H1 (cell line): ENCODE data around the gene FAM177B. TPM values are rescaled to one million over a fixed set of nuclear protein-coding genes. Genes with fewer than 3 reads are reported as not detected.

ENCODE experiments used
- BACH1 ChIP-seq: IDR thresholded peaks from 2 replicates; pipeline ENCODE4 v1.6.1; 2012; ENCODE audit warnings: low read length, improper control_type of control experiment
- EP300 ChIP-seq, 2 experiments: IDR thresholded peaks; 1 replicate in 1 of 2; 2 replicates in 1 of 2; pipeline ENCODE4 v1.6.1; 2011 to 2012; ENCODE audit warnings: low read depth in 2 of 2, low read length in 2 of 2, mild to moderate bottlenecking in 2 of 2, borderline replicate concordance in 1 of 2, inconsistent platforms in 1 of 2, moderate library complexity in 1 of 2
- KDM5A ChIP-seq: fragments of 200-600 bp; IDR thresholded peaks from 2 replicates; pipeline ENCODE4 v1.7.1; 2012; ENCODE audit warnings: mild to moderate bottlenecking, low read length, inconsistent platforms, mixed read lengths
- POLR2A ChIP-seq, 2 experiments: IDR thresholded peaks; 1 replicate in 1 of 2; 2 replicates in 1 of 2; pipeline ENCODE4 v1.6.1; 2011; ENCODE audit warnings: low read depth in 2 of 2, low read length in 2 of 2, mild to moderate bottlenecking in 2 of 2; ENCODE audit errors: control extremely low read depth in 1 of 2
- TAF1 ChIP-seq: IDR thresholded peaks from 2 replicates; pipeline ENCODE4 v1.6.1; 2011; ENCODE audit warnings: mild to moderate bottlenecking, low read depth, low read length
- TEAD4 ChIP-seq: IDR thresholded peaks from 2 replicates; pipeline ENCODE4 v1.6.1; 2012; ENCODE audit warnings: low read depth, low read length, inconsistent platforms, mixed read lengths
- USF2 ChIP-seq: IDR thresholded peaks from 2 replicates; pipeline ENCODE4 v1.6.1; 2011; ENCODE audit warnings: low read length, improper control_type of control experiment
- polyA plus RNA-seq, 7 experiments: library from polyadenylated mRNA; depleted of rRNA in 3 of 7; stranded (reverse) in 5 of 7; unstranded in 2 of 7; fragments of >200 nt in 5 of 7; fragments of 200-250 nt in 2 of 7; gene quantifications; 1 replicate in 5 of 7; 2 replicates in 1 of 7; 4 replicates in 1 of 7; pipeline versions ENCODE4 v1.2.1 to v1.2.3, GENCODE V29; 2011 to 2013; ENCODE audit warnings: missing spikeins in 2 of 7, mixed read lengths in 2 of 7
- total RNA-seq: library from RNA; stranded (reverse); fragmentation: NEBNext Ultra II Directional; extraction: Animal tissue kit (Norgen Biotek cat#: 25700); gene quantifications from 2 replicates; pipeline ENCODE4 v1.2.1, GENCODE V29; 2021
- TF ChIP-seq, protein P1 (sequence below): fragments of 300-600 bp; sonication (generic); IDR thresholded peaks from 2 replicates; pipeline ENCODE4 v1.7.1; 2012; ENCODE audit warnings: low read length, moderate library complexity, mild to moderate bottlenecking, inconsistent platforms; ENCODE audit not compliant: insufficient replicate concordance

Gene FAM177B
- total and polyA plus RNA-seq, 2 of the 8 experiments (the other 6 are each of a cell fraction or from before 2014, with no cell fraction given), result 0.06 TPM; not detected in 1

DNA sequence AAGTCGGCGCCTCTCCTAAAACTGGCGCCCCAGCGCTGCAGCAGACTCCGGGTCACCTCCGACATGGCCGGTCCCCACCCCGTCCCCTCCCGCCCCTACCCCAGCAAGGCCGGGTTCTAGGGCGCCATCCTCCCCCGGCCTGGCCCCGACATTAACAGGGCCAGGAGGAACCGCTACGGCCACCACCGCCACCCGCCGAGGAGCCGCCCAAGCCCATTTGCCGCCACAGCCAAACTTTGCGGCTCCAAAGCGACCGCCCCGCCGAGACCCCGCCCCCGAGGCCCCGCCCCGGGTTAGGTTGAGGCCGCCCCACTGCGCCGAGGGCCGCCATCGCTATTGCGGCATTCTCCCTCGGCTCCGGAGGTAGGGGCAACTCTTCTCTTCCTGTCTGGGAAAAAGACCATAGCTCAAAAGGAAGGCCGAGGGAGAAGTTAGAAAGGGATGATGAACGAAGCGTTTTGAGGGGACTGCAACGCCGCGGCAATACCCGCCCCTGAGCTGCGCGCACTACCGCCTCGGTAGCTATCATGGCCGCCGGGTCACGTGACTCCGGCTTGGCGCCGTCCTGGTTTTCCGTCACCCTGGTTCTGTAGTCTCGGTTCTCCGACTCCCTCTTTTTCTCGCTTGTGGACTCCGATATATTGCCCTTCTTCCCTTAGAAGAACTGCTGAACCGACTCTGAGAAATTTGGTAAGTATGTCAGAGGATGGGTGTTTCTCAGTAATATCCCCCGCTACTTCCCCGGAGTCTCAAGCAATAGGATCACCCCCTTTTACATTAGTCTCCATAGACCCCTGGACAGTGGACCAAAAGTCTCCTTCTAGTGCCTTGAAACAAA lies 24.5 kb upstream of the FAM177B start, which contains the start of the genes AIDA and BROX (continued):
- TF ChIP-seq, protein P1, sequence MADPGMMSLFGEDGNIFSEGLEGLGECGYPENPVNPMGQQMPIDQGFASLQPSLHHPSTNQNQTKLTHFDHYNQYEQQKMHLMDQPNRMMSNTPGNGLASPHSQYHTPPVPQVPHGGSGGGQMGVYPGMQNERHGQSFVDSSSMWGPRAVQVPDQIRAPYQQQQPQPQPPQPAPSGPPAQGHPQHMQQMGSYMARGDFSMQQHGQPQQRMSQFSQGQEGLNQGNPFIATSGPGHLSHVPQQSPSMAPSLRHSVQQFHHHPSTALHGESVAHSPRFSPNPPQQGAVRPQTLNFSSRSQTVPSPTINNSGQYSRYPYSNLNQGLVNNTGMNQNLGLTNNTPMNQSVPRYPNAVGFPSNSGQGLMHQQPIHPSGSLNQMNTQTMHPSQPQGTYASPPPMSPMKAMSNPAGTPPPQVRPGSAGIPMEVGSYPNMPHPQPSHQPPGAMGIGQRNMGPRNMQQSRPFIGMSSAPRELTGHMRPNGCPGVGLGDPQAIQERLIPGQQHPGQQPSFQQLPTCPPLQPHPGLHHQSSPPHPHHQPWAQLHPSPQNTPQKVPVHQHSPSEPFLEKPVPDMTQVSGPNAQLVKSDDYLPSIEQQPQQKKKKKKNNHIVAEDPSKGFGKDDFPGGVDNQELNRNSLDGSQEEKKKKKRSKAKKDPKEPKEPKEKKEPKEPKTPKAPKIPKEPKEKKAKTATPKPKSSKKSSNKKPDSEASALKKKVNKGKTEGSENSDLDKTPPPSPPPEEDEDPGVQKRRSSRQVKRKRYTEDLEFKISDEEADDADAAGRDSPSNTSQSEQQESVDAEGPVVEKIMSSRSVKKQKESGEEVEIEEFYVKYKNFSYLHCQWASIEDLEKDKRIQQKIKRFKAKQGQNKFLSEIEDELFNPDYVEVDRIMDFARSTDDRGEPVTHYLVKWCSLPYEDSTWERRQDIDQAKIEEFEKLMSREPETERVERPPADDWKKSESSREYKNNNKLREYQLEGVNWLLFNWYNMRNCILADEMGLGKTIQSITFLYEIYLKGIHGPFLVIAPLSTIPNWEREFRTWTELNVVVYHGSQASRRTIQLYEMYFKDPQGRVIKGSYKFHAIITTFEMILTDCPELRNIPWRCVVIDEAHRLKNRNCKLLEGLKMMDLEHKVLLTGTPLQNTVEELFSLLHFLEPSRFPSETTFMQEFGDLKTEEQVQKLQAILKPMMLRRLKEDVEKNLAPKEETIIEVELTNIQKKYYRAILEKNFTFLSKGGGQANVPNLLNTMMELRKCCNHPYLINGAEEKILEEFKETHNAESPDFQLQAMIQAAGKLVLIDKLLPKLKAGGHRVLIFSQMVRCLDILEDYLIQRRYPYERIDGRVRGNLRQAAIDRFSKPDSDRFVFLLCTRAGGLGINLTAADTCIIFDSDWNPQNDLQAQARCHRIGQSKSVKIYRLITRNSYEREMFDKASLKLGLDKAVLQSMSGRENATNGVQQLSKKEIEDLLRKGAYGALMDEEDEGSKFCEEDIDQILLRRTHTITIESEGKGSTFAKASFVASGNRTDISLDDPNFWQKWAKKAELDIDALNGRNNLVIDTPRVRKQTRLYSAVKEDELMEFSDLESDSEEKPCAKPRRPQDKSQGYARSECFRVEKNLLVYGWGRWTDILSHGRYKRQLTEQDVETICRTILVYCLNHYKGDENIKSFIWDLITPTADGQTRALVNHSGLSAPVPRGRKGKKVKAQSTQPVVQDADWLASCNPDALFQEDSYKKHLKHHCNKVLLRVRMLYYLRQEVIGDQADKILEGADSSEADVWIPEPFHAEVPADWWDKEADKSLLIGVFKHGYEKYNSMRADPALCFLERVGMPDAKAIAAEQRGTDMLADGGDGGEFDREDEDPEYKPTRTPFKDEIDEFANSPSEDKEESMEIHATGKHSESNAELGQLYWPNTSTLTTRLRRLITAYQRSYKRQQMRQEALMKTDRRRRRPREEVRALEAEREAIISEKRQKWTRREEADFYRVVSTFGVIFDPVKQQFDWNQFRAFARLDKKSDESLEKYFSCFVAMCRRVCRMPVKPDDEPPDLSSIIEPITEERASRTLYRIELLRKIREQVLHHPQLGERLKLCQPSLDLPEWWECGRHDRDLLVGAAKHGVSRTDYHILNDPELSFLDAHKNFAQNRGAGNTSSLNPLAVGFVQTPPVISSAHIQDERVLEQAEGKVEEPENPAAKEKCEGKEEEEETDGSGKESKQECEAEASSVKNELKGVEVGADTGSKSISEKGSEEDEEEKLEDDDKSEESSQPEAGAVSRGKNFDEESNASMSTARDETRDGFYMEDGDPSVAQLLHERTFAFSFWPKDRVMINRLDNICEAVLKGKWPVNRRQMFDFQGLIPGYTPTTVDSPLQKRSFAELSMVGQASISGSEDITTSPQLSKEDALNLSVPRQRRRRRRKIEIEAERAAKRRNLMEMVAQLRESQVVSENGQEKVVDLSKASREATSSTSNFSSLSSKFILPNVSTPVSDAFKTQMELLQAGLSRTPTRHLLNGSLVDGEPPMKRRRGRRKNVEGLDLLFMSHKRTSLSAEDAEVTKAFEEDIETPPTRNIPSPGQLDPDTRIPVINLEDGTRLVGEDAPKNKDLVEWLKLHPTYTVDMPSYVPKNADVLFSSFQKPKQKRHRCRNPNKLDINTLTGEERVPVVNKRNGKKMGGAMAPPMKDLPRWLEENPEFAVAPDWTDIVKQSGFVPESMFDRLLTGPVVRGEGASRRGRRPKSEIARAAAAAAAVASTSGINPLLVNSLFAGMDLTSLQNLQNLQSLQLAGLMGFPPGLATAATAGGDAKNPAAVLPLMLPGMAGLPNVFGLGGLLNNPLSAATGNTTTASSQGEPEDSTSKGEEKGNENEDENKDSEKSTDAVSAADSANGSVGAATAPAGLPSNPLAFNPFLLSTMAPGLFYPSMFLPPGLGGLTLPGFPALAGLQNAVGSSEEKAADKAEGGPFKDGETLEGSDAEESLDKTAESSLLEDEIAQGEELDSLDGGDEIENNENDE, result no peak
- TF ChIP-seq EP300 (IDR thresholded peaks at IDR 0.05; ENCODE audit: borderline replicate concordance in 1 of 2, low read depth in 2 of 2, low read length in 2 of 2) (no peak), TEAD4 (no peak), BACH1 (no peak), KDM5A (peak; percentile 66; the same call in 1 of the 2 replicates), TAF1 (peak; percentile 40; the same call in 1 of the 2 replicates), USF2 (peak; percentile 97), POLR2A (IDR thresholded peaks at IDR 0.05; ENCODE audit: control extremely low read depth in 1 of 2, low read depth in 2 of 2, low read length in 2 of 2) (peak in 1 of 2 experiments; percentile 43; a peak in 2 of 3 replicates)
